Activated naive CD8-positive, alpha-beta T cell treated with anti-CD3 and anti-CD28 coated beads, Interleukin-2, amount 10 ng/mL, durations not matched to agents 7 days and 5 days (primary cell): ENCODE measurements around the gene SLC13A3. TPM values are rescaled to one million over a fixed set of nuclear protein-coding genes. Genes with fewer than 3 reads are reported as not detected.

Experiments used
- ATAC-seq: fragments of 150-1000 bp; cut with Tn5 transposase; one replicate; pipeline ENCODE4 v1.10.0; 2021; ENCODE audit warnings: low read depth, moderate library complexity
- POLR2A ChIA-PET: fragments of 350-600 bp; sonication (Branson Sonifier 250); formaldehyde crosslinking; loops from one replicate; lab custom pipeline; 2021; ENCODE audit warnings: antibody characterized with exemption; lab: Charles Lee
- DNase-seq: peaks from one replicate; pipeline ENCODE4 v3.0.0; 2021
- H3K27ac Mint-ChIP-seq: one replicate; pipeline ENCODE4 v1.8.0; 2022; ENCODE audit warnings: mild to moderate bottlenecking, mixed read lengths
- H3K27me3 Mint-ChIP-seq: one replicate; pipeline ENCODE4 v1.8.0; 2022; ENCODE audit warnings: mild to moderate bottlenecking, moderate library complexity, mixed read lengths
- H3K36me3 Mint-ChIP-seq: one replicate; pipeline ENCODE4 v1.8.0; 2021; ENCODE audit warnings: mild to moderate bottlenecking, mixed read lengths
- H3K4me1 Mint-ChIP-seq: one replicate; pipeline ENCODE4 v1.8.0; 2021; ENCODE audit warnings: mixed read lengths
- H3K4me3 Mint-ChIP-seq: one replicate; pipeline ENCODE4 v1.8.0; 2022; ENCODE audit warnings: mild to moderate bottlenecking, moderate library complexity, mixed read lengths
- H3K9me3 Mint-ChIP-seq: one replicate; pipeline ENCODE4 v1.8.0; 2021; ENCODE audit warnings: mixed read lengths
- total RNA-seq, 2 experiments: library from RNA; stranded (reverse); gene quantifications; one replicate each; pipeline ENCODE4 v1.2.3, GENCODE V29; 2021

SLC13A3 gene
- total RNA-seq = under 1 TPM; 0.26 to 0.30 TPM

- POLR2A ChIA-PET = no interaction called here
Observed at GRCh38 chr20:46651091-46651962, at the start of gene SLC13A3. Gene SLC13A3 (minus strand): TSS chr20:46651459. CDS start chr20:46651421, 38 bp downstream.

GRCh38 chr20:46701057-46701456 lies 49.8 kb upstream of the SLC13A3 start:
- H3K27me3 Mint-ChIP-seq = peaks cover 30% of the 10 kb centered on the region
- DNase-seq (no peak), ATAC-seq (no peak)
- peaks cover 2% of the 10 kb centered on the region for H3K9me3 Mint-ChIP-seq
- H3K4me1 Mint-ChIP-seq = peaks cover 5% of the 10 kb centered on the region
- no peak overlapping the region for H3K27ac Mint-ChIP-seq
- H3K4me3 Mint-ChIP-seq = no peak overlapping the region
- POLR2A ChIA-PET = no interaction called here
- no peaks in the 10 kb centered on the region for H3K36me3 Mint-ChIP-seq

More at GRCh38 chr20:46651091-46651962, at the start of gene SLC13A3:
- DNase-seq (no peak), ATAC-seq (no peak)
- Mint-ChIP-seq H3K36me3 (peaks cover 1% of the 10 kb centered on the region), H3K4me3 (peak within 1 kb of the TSS; percentile 5), H3K27ac (no peak within 1 kb of the TSS), H3K27me3 (peaks cover 58% of the 10 kb centered on the region), H3K9me3 (no peaks in the 10 kb centered on the region), H3K4me1 (peaks cover 3% of the 10 kb centered on the region)

- Mint-ChIP-seq H3K4me3 (no peak overlapping the region), H3K9me3 (peaks cover 2% of the 10 kb centered on the region), H3K27ac (no peak overlapping the region), H3K4me1 (peaks cover 8% of the 10 kb centered on the region), H3K27me3 (peaks cover 29% of the 10 kb centered on the region), H3K36me3 (no peaks in the 10 kb centered on the region)
- no peak for ATAC-seq
- POLR2A ChIA-PET = no interaction called here
- no peak for DNase-seq
Observed at GRCh38 chr20:46700481-46700880, 49.2 kb upstream of the SLC13A3 start.

GRCh38 chr20:46699651-46700359 lies 48.5 kb upstream of the SLC13A3 start:
- Mint-ChIP-seq H3K9me3 (no peaks in the 10 kb centered on the region), H3K4me1 (peaks cover 8% of the 10 kb centered on the region), H3K27ac (no peak overlapping the region), H3K36me3 (no peaks in the 10 kb centered on the region), H3K27me3 (peaks cover 22% of the 10 kb centered on the region), H3K4me3 (no peak overlapping the region)
- DNase-seq (no peak), ATAC-seq (no peak)
- POLR2A ChIA-PET = no interaction called here

GRCh38 chr20:46698788-46699187 lies 47.5 kb upstream of the SLC13A3 start:
- ATAC-seq = no peak
- no peaks in the 10 kb centered on the region for H3K9me3 Mint-ChIP-seq
- peaks cover 13% of the 10 kb centered on the region for H3K4me1 Mint-ChIP-seq
- POLR2A ChIA-PET = no interaction called here
- no peak overlapping the region for H3K27ac Mint-ChIP-seq
- H3K4me3 Mint-ChIP-seq = no peak overlapping the region
- no peak for DNase-seq
- no peaks in the 10 kb centered on the region for H3K36me3 Mint-ChIP-seq
- H3K27me3 Mint-ChIP-seq = peaks cover 12% of the 10 kb centered on the region

- H3K27ac Mint-ChIP-seq = no peak overlapping the region
- ATAC-seq (no peak), DNase-seq (no peak)
- H3K27me3 Mint-ChIP-seq = peaks cover 12% of the 10 kb centered on the region
- H3K9me3 Mint-ChIP-seq = no peaks in the 10 kb centered on the region
- peaks cover 13% of the 10 kb centered on the region for H3K4me1 Mint-ChIP-seq
- H3K36me3 Mint-ChIP-seq = no peaks in the 10 kb centered on the region
- POLR2A ChIA-PET = no interaction called here
- H3K4me3 Mint-ChIP-seq = no peak overlapping the region
Observed at GRCh38 chr20:46696791-46697279, 45.6 kb upstream of the SLC13A3 start.

- ATAC-seq = no peak
- H3K36me3 Mint-ChIP-seq = no peaks in the 10 kb centered on the region
Observed at GRCh38 chr20:46695892-46696291, 44.6 kb upstream of the SLC13A3 start.

GRCh38 chr20:46694484-46694883 lies 43.2 kb upstream of the SLC13A3 start:
- H3K27me3 Mint-ChIP-seq = peaks cover 2% of the 10 kb centered on the region
- H3K36me3 Mint-ChIP-seq = no peaks in the 10 kb centered on the region
- H3K4me1 Mint-ChIP-seq = peaks cover 20% of the 10 kb centered on the region
- POLR2A ChIA-PET = interaction anchor here (1.1 kb wide), 1 partner anchor 141 kb away, joined by 3 read pairs; no protein-coding TSS in a partner anchor
- no peak overlapping the region for H3K27ac Mint-ChIP-seq
- no peaks in the 10 kb centered on the region for H3K9me3 Mint-ChIP-seq
- no peak overlapping the region for H3K4me3 Mint-ChIP-seq
- ATAC-seq (no peak), DNase-seq (no peak)

More at GRCh38 chr20:46695892-46696291, 44.6 kb upstream of the SLC13A3 start:
- DNase-seq = no peak
- Mint-ChIP-seq H3K4me1 (peaks cover 14% of the 10 kb centered on the region), H3K27me3 (peaks cover 12% of the 10 kb centered on the region), H3K9me3 (no peaks in the 10 kb centered on the region), H3K27ac (no peak overlapping the region), H3K4me3 (no peak overlapping the region)
- POLR2A ChIA-PET = no interaction called here

- DNase-seq (no peak), ATAC-seq (no peak)
- H3K4me3 Mint-ChIP-seq = no peak overlapping the region
- H3K9me3 Mint-ChIP-seq = no peaks in the 10 kb centered on the region
- POLR2A ChIA-PET = no interaction called here
- no peak overlapping the region for H3K27ac Mint-ChIP-seq
- peaks cover 2% of the 10 kb centered on the region for H3K27me3 Mint-ChIP-seq
- H3K4me1 Mint-ChIP-seq = peaks cover 38% of the 10 kb centered on the region
- H3K36me3 Mint-ChIP-seq = peaks cover 6% of the 10 kb centered on the region
Observed at GRCh38 chr20:46691196-46691595, 39.9 kb upstream of the SLC13A3 start.

- no peak for ATAC-seq
- Mint-ChIP-seq H3K27ac (peak overlapping the region; percentile 69), H3K36me3 (peaks cover 11% of the 10 kb centered on the region), H3K4me3 (peak overlapping the region; percentile 52), H3K27me3 (no peaks in the 10 kb centered on the region), H3K4me1 (peaks cover 39% of the 10 kb centered on the region), H3K9me3 (no peaks in the 10 kb centered on the region)
- POLR2A ChIA-PET = interaction anchor here (0.6 to 1.5 kb wide), 3 partner anchors 137 to 326 kb away, joined by 3 to 4 read pairs (median 3); no protein-coding TSS in a partner anchor
- no peak for DNase-seq
Observed at GRCh38 chr20:46690219-46691106, 39.2 kb upstream of the SLC13A3 start.

- no peaks in the 10 kb centered on the region for H3K9me3 Mint-ChIP-seq
- H3K4me1 Mint-ChIP-seq = peaks cover 41% of the 10 kb centered on the region
- peak overlapping the region; percentile 85 for H3K27ac Mint-ChIP-seq
- H3K36me3 Mint-ChIP-seq = peaks cover 15% of the 10 kb centered on the region
- no peaks in the 10 kb centered on the region for H3K27me3 Mint-ChIP-seq
- POLR2A ChIA-PET = interaction anchor here (0.7 to 1.5 kb wide), 5 partner anchors 10 to 383 kb away, joined by 3 to 4 read pairs (median 3); partner anchors contain the start of gene ZNF334
- H3K4me3 Mint-ChIP-seq = peak overlapping the region; percentile 86
- DNase-seq = no peak
- no peak for ATAC-seq
Observed at GRCh38 chr20:46689754-46690085, 38.5 kb upstream of the SLC13A3 start.

- no peaks in the 10 kb centered on the region for H3K9me3 Mint-ChIP-seq
- H3K27ac Mint-ChIP-seq = peak within 1 kb of the TSS; percentile 85
- H3K4me1 Mint-ChIP-seq = peaks cover 37% of the 10 kb centered on the region
- ATAC-seq (peak; percentile 97), DNase-seq (peak; percentile 90)
- H3K27me3 Mint-ChIP-seq = no peaks in the 10 kb centered on the region
- peaks cover 15% of the 10 kb centered on the region for H3K36me3 Mint-ChIP-seq
- H3K4me3 Mint-ChIP-seq = peak within 1 kb of the TSS; percentile 86
- POLR2A ChIA-PET = interaction anchor here (0.7 to 1.6 kb wide), 7 partner anchors 10 to 382 kb away, joined by 3 to 4 read pairs (median 3); partner anchors contain the start of gene ZNF334
Observed at GRCh38 chr20:46689082-46689753, 38.0 kb upstream of the SLC13A3 start, which contains the start of gene TP53RK. Gene TP53RK (minus strand): TSS chr20:46689444. CDS start chr20:46689414, 30 bp downstream.
